MM.1S (cell line): ENCODE measurements around the gene SLC1A7.

Source experiments
- EZH2 ChIP-seq: fragments of 300-600 bp; sonication (generic); optimal IDR thresholded peaks from 2 replicates; pipeline ENCODE3; 2017; ENCODE audit warnings: low read depth, mild to moderate bottlenecking, antibody characterized with exemption, low read length, mixed read lengths
- EZH2phosphoT487 ChIP-seq: fragments of 300-600 bp; sonication (generic); IDR thresholded peaks from 2 replicates; pipeline ENCODE4 v1.6.1; 2018; ENCODE audit warnings: antibody characterized with exemption, low read length
- TF ChIP-seq, protein P1 (sequence below): fragments of 300-600 bp; sonication (generic); IDR thresholded peaks from 2 replicates; pipeline ENCODE4 v1.5.1; 2016; ENCODE audit warnings: antibody characterized with exemption, low read length, mixed read lengths

DNA sequence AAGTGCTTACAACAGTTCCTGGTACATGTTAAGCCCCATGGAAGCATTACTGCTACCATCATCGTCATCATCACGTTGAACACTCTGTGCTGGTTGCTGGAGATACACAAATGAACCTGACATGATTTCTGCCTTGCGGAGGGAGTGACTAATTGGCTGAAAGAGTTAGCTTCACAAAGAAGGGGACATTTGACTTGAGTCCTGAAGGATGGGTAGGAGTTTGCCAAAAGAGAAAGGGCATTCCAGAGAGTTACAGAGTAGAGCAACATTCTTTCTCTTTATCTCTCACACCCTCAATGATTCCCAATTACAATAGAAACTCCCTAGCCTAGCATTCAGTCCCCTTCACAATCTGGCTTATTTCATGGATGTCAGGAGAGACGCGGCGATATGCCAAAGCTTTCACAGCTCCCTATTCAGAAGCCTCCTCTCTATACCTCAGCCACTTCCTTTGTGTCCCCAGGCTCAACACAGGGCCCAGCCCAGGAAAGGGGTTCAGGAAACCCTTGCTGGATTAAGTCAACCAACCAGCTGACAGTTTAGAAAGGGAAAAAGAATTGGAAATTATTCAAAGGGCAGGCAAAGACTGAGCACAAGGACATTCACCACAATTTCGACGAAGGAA, 38.0 kb downstream of the SLC1A7 start:
- no peak for TF ChIP-seq EZH2
- TF ChIP-seq, protein P1, sequence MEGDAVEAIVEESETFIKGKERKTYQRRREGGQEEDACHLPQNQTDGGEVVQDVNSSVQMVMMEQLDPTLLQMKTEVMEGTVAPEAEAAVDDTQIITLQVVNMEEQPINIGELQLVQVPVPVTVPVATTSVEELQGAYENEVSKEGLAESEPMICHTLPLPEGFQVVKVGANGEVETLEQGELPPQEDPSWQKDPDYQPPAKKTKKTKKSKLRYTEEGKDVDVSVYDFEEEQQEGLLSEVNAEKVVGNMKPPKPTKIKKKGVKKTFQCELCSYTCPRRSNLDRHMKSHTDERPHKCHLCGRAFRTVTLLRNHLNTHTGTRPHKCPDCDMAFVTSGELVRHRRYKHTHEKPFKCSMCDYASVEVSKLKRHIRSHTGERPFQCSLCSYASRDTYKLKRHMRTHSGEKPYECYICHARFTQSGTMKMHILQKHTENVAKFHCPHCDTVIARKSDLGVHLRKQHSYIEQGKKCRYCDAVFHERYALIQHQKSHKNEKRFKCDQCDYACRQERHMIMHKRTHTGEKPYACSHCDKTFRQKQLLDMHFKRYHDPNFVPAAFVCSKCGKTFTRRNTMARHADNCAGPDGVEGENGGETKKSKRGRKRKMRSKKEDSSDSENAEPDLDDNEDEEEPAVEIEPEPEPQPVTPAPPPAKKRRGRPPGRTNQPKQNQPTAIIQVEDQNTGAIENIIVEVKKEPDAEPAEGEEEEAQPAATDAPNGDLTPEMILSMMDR: no peak
- TF ChIP-seq EZH2phosphoT487: no peak
